GM23338 (cell line): ENCODE measurements around the gene YWHAB. TPM values are rescaled to one million over a fixed set of nuclear protein-coding genes. Genes with fewer than 3 reads are reported as not detected.

ENCODE experiments used
- ATAC-seq: fragments of 200-7000 bp; cut with Tn5 transposase; 3 replicates; pipeline ENCODE4 v1.9.1; 2020
- DNase-seq: peaks from one replicate; pipeline ENCODE4 v3.0.0-alpha.2; 2015; ENCODE audit warnings: low spot score
- H2AFZ ChIP-seq: fragments of 200-600 bp; sonication (generic); 2 replicates; pipeline ENCODE4 v1.8.0; 2016; ENCODE audit warnings: antibody characterized with exemption, mild to moderate bottlenecking, moderate library complexity
- H3F3A ChIP-seq: fragments of 200-600 bp; sonication (generic); replicated peaks from 2 replicates; pipeline ENCODE4 v1.8.0; 2017; ENCODE audit warnings: antibody characterized with exemption, mixed run types, low read depth
- H3K27ac ChIP-seq: fragments of 200-600 bp; sonication (generic); 2 replicates; pipeline ENCODE4 v1.6.1; 2016; ENCODE audit warnings: low read depth
- H3K27me3 ChIP-seq: fragments of 200-600 bp; sonication (generic); 2 replicates; pipeline ENCODE4 v1.8.0; 2016; ENCODE audit warnings: mild to moderate bottlenecking, mixed run types, moderate library complexity; ENCODE audit not compliant: insufficient read depth
- H3K36me3 ChIP-seq: fragments of 200-600 bp; sonication (generic); 2 replicates; pipeline ENCODE4 v1.8.0; 2016; ENCODE audit warnings: mild to moderate bottlenecking; ENCODE audit not compliant: insufficient read depth
- H3K4me1 ChIP-seq: fragments of 200-600 bp; sonication (generic); 2 replicates; pipeline ENCODE4 v1.8.0; 2016; ENCODE audit warnings: mild to moderate bottlenecking, moderate library complexity; ENCODE audit not compliant: insufficient read depth
- H3K4me2 ChIP-seq: fragments of 200-600 bp; sonication (generic); 2 replicates; pipeline ENCODE4 v1.7.1; 2017; ENCODE audit warnings: mixed run types
- H3K4me3 ChIP-seq: fragments of 200-600 bp; sonication (generic); 2 replicates; pipeline ENCODE4 v1.6.1; 2016; ENCODE audit warnings: mixed run types
- H3K79me2 ChIP-seq: fragments of 200-600 bp; sonication (generic); replicated peaks from 2 replicates; pipeline ENCODE4 v1.8.0; 2017; ENCODE audit warnings: mild to moderate bottlenecking; ENCODE audit not compliant: insufficient read depth
- H3K9me2 ChIP-seq: fragments of 200-600 bp; sonication (generic); 2 replicates; pipeline ENCODE4 v1.8.0; 2017; ENCODE audit not compliant: insufficient read depth
- H4K20me1 ChIP-seq: fragments of 200-600 bp; sonication (generic); replicated peaks from 2 replicates; pipeline ENCODE4 v1.8.0; 2017; ENCODE audit warnings: mild to moderate bottlenecking; ENCODE audit not compliant: insufficient read depth
- H3K27ac Mint-ChIP-seq: 2 replicates; pipeline ENCODE4 v1.8.0; 2020; ENCODE audit warnings: inconsistent platforms, mild to moderate bottlenecking, moderate library complexity, mixed read lengths
- H3K27me3 Mint-ChIP-seq: 3 replicates; pipeline ENCODE4 v1.8.0; 2022; ENCODE audit warnings: low read depth, mild to moderate bottlenecking, moderate library complexity, mixed read lengths, inconsistent platforms; ENCODE audit not compliant: insufficient read depth, poor library complexity
- H3K36me3 Mint-ChIP-seq: 3 replicates; pipeline ENCODE4 v1.8.0; 2021; ENCODE audit warnings: low read depth, mild to moderate bottlenecking, inconsistent platforms, moderate library complexity, mixed read lengths
- H3K4me1 Mint-ChIP-seq: 3 replicates; pipeline ENCODE4 v1.8.0; 2020; ENCODE audit warnings: mild to moderate bottlenecking, inconsistent platforms, mixed read lengths
- H3K4me3 Mint-ChIP-seq: 3 replicates; pipeline ENCODE4 v1.8.0; 2021; ENCODE audit warnings: moderate library complexity, mild to moderate bottlenecking, inconsistent platforms, mixed read lengths
- H3K9me3 Mint-ChIP-seq: 3 replicates; pipeline ENCODE4 v1.8.0; 2020; ENCODE audit warnings: moderate library complexity, mild to moderate bottlenecking, inconsistent platforms, mixed read lengths
- CTCF ChIP-seq, 2 experiments: fragments of 200-600 bp in 1 of 2; sonication (generic) in 1 of 2; conservative IDR thresholded peaks; 2 replicates each; pipeline versions ENCODE4 v1.5.1 to v1.6.1; 2016 to 2017; ENCODE audit warnings: antibody characterized with exemption in 2 of 2, low read depth in 2 of 2, mild to moderate bottlenecking in 2 of 2, moderate library complexity in 1 of 2
- EZH2 ChIP-seq: fragments of 200-600 bp; sonication (generic); IDR thresholded peaks from one replicate; pipeline ENCODE4 v1.8.0; 2017; ENCODE audit warnings: antibody characterized with exemption, mild to moderate bottlenecking, low read depth; ENCODE audit not compliant: unreplicated experiment
- NANOG ChIP-seq: IDR thresholded peaks from 2 replicates; pipeline ENCODE4 v1.6.1; 2016; ENCODE audit warnings: antibody characterized with exemption, borderline replicate concordance
- POLR2AphosphoS5 ChIP-seq: IDR thresholded peaks from 2 replicates; pipeline ENCODE4 v1.6.1; 2016; ENCODE audit warnings: antibody characterized with exemption, low read depth
- REST ChIP-seq: IDR thresholded peaks from one replicate; pipeline ENCODE4 v1.6.1; 2018; ENCODE audit warnings: antibody characterized with exemption; ENCODE audit not compliant: unreplicated experiment
- STAT1 ChIP-seq: IDR thresholded peaks from one replicate; pipeline ENCODE4 v1.6.1; 2016; ENCODE audit warnings: antibody characterized with exemption; ENCODE audit not compliant: unreplicated experiment
- ZNF114 ChIP-seq: fragments of 250-450 bp; sonication (Bioruptor Pico); IDR thresholded peaks from 2 replicates; pipeline ENCODE4 v1.5.0; 2020; ENCODE audit warnings: mild to moderate bottlenecking, moderate library complexity
- ZNF331 ChIP-seq: fragments of 250-450 bp; sonication (Bioruptor Pico); IDR thresholded peaks from 2 replicates; pipeline ENCODE4 v1.5.0; 2020; ENCODE audit warnings: low read depth, mild to moderate bottlenecking, moderate library complexity
- polyA plus RNA-seq: library from polyadenylated mRNA; unstranded; fragments of >200 nt; fragmentation: Nextera tagmentation; extraction: Ambion mirVana; gene quantifications from 2 replicates; pipeline ENCODE4 v1.2.1, GENCODE V29; 2016
- total RNA-seq: library from RNA; depleted of rRNA; stranded (reverse); fragments of >200 nt; shearing (Covaris generic); gene quantifications from 2 replicates; pipeline ENCODE4 v1.2.3, GENCODE V29; 2014
- TF ChIP-seq, protein P1 (sequence below): IDR thresholded peaks from 2 replicates; pipeline ENCODE4 v1.6.1; 2016; ENCODE audit warnings: antibody characterized with exemption

Gene YWHAB
- total and polyA plus RNA-seq, 2 experiments from 2014 or later, result 121 to 519 TPM

DNA sequence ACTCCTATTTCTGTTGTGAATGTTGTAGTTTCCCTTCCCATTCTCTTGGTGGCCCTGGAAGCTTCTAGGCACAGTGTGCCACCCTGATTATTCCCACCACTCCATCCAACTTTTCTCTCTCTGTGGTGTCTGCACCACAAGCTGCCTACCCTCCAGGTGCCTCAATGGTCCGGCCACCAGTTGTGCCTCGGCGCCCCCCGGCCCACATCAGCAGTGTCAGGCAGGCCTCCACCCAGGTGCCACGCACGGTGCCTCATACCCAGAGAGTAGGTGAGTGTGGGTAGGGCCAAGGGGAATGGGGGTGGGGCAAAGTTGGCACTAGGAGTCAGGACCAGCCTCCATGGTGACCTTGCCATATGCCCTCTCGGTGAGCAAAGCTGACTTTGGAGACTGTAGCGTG, 47.4 kb downstream of the YWHAB start:
- Mint-ChIP-seq H3K27ac (no peak overlapping the region), H3K36me3 (peaks cover 56% of the 10 kb centered on the region), H3K4me3 (no peak overlapping the region), H3K27me3 (peaks cover 15% of the 10 kb centered on the region), H3K4me1 (peaks cover 6% of the 10 kb centered on the region; the same call in 2 of the 3 replicates), H3K9me3 (no peaks in the 10 kb centered on the region)
- H3K79me2 ChIP-seq, result no peaks in the 10 kb centered on the region
- peaks cover 7% of the 10 kb centered on the region; the same call in 1 of the 2 replicates for H4K20me1 ChIP-seq
- no peak overlapping the region for H3K27ac ChIP-seq
- no peaks in the 10 kb centered on the region for H3K27me3 ChIP-seq
- no peak for DNase-seq
- H3K9me2 ChIP-seq, result no peaks in the 10 kb centered on the region
- TF ChIP-seq ZNF114 (CRISPR knock-in tag) (no peak), EZH2 (no peak), REST (no peak), CTCF (conservative IDR thresholded peaks at IDR 0.05; ENCODE audit: low read depth in 2 of 2) (no peak), POLR2AphosphoS5 (no peak)
- TF ChIP-seq, protein P1, sequence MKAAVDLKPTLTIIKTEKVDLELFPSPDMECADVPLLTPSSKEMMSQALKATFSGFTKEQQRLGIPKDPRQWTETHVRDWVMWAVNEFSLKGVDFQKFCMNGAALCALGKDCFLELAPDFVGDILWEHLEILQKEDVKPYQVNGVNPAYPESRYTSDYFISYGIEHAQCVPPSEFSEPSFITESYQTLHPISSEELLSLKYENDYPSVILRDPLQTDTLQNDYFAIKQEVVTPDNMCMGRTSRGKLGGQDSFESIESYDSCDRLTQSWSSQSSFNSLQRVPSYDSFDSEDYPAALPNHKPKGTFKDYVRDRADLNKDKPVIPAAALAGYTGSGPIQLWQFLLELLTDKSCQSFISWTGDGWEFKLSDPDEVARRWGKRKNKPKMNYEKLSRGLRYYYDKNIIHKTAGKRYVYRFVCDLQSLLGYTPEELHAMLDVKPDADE, result no peak
- peaks cover 38% of the 10 kb centered on the region for H3K36me3 ChIP-seq
- no peaks in the 10 kb centered on the region for H3F3A ChIP-seq
- no peak for ATAC-seq
- H3K4me2 ChIP-seq, result no peak overlapping the region
- H3K4me1 ChIP-seq, result no peaks in the 10 kb centered on the region
- H3K4me3 ChIP-seq, result no peak overlapping the region
- no peak overlapping the region for H2AFZ ChIP-seq

DNA sequence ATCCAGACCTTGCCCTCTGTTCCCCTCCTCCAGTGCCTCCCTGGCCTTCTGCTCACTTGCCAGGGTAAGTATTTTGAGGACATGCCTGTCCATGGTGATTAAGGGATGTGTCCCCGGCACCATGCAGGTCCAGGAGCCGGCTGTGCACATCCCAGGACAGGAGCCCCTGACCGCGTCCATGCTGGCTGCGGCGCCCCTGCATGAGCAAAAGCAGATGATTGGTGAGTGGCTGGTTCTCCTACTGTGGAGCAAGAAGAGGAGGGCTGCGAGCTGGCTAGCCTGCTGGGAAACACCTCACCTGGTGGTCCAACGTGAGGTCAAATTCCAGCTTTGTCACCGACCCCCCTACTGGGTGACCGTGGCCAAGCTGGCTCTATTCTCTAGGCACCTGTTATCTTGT, 51.0 kb downstream of the YWHAB start:
- Histone ChIP-seq H3K4me2 (no peak overlapping the region), H3F3A (no peaks in the 10 kb centered on the region; the same call in 1 of the 2 replicates), H3K4me1 (no peaks in the 10 kb centered on the region), H3K79me2 (no peaks in the 10 kb centered on the region), H3K27ac (no peak overlapping the region), H4K20me1 (peaks cover 6% of the 10 kb centered on the region; the same call in 1 of the 2 replicates), H3K9me2 (no peaks in the 10 kb centered on the region), H3K36me3 (peaks cover 30% of the 10 kb centered on the region), H3K27me3 (no peaks in the 10 kb centered on the region), H2AFZ (no peak overlapping the region), H3K4me3 (no peak overlapping the region)
- no peaks in the 10 kb centered on the region for H3K4me1 Mint-ChIP-seq
- H3K36me3 Mint-ChIP-seq, result peaks cover 64% of the 10 kb centered on the region
- H3K9me3 Mint-ChIP-seq, result no peaks in the 10 kb centered on the region
- no peak for ATAC-seq
- no peak overlapping the region for H3K27ac Mint-ChIP-seq
- DNase-seq, result no peak
- TF ChIP-seq NANOG (no peak), STAT1 (no peak), EZH2 (no peak), REST (no peak), ZNF331 (CRISPR knock-in tag) (no peak)
- TF ChIP-seq, protein P1, result no peak
- H3K4me3 Mint-ChIP-seq, result no peak overlapping the region
- H3K27me3 Mint-ChIP-seq, result peaks cover 2% of the 10 kb centered on the region
